ENCODE measurements around the gene ADAMTSL4.
A peak's percentile ranks its signal among the peaks of the same experiment; 100 is the strongest.

GRCh38 chr1:150562446-150563339 lies 13.5 kb downstream of the ADAMTSL4 start:
- TF ChIP-seq CTCF (IDR thresholded peaks at IDR 0.05) = peak in 1 of 6 experiments; percentile 7
- TF ChIP-seq POLR2A (IDR thresholded peaks at IDR 0.05) = no peak
